Measurements from ENCODE around the gene ARHGEF28.

The ARHGEF28 gene

GRCh38 chr5:73644385-73644963 lies 18.5 kb downstream of the ARHGEF28 start:
- no peak overlapping the region for H3K4me2 ChIP-seq (ENCODE audit: low read length)
- H3F3A ChIP-seq (ENCODE audit: control insufficient read depth, insufficient read depth) = no peaks in the 10 kb centered on the region
- H3K4me1 ChIP-seq (ENCODE audit: control insufficient read depth, low read length) = no peaks in the 10 kb centered on the region
- TF ChIP-seq EZH2phosphoT487 (IDR thresholded peaks at IDR 0.05; ENCODE audit: borderline replicate concordance, low read length) (no peak), CTCF (IDR thresholded peaks at IDR 0.05; ENCODE audit: low read depth, low read length, poor library complexity, severe bottlenecking) (no peak)
- no peaks in the 10 kb centered on the region for H3K36me3 ChIP-seq (ENCODE audit: control insufficient read depth, low read length)
- H3K27ac ChIP-seq (ENCODE audit: low read depth, low read length) = no peak overlapping the region
- no peak overlapping the region for H3K4me3 ChIP-seq (ENCODE audit: low read length)
- H3K27me3 ChIP-seq (ENCODE audit: control insufficient read depth, low read length) = peaks cover 4% of the 10 kb centered on the region
- H4K20me1 ChIP-seq (ENCODE audit: control insufficient read depth, insufficient read depth, low read depth, low read length) = no peaks in the 10 kb centered on the region
- H3K79me2 ChIP-seq (ENCODE audit: control insufficient read depth, low read length) = no peaks in the 10 kb centered on the region
- no peaks in the 10 kb centered on the region for H3K9me2 ChIP-seq (replicated peaks; ENCODE audit: control insufficient read depth, low read length)
- H3K9me3 ChIP-seq (ENCODE audit: control insufficient read depth, insufficient read depth, low read length) = no peaks in the 10 kb centered on the region

GRCh38 chr5:73647721-73648120 lies 21.7 kb downstream of the ARHGEF28 start:
- Histone ChIP-seq H3K36me3 (ENCODE audit: control insufficient read depth, low read length) (no peaks in the 10 kb centered on the region), H3K4me2 (ENCODE audit: low read length) (no peak overlapping the region), H3K9me3 (ENCODE audit: control insufficient read depth, insufficient read depth, low read length) (no peaks in the 10 kb centered on the region), H3K4me1 (ENCODE audit: control insufficient read depth, low read length) (no peaks in the 10 kb centered on the region), H3F3A (ENCODE audit: control insufficient read depth, insufficient read depth) (no peaks in the 10 kb centered on the region), H3K79me2 (ENCODE audit: control insufficient read depth, low read length) (no peaks in the 10 kb centered on the region), H3K27ac (ENCODE audit: low read depth, low read length) (no peak overlapping the region), H3K27me3 (ENCODE audit: control insufficient read depth, low read length) (peaks cover 4% of the 10 kb centered on the region), H4K20me1 (ENCODE audit: control insufficient read depth, insufficient read depth, low read depth, low read length) (no peaks in the 10 kb centered on the region), H3K9me2 (replicated peaks; ENCODE audit: control insufficient read depth, low read length) (no peaks in the 10 kb centered on the region), H3K4me3 (ENCODE audit: low read length) (no peak overlapping the region)
- TF ChIP-seq CTCF (IDR thresholded peaks at IDR 0.05; ENCODE audit: low read depth, low read length, poor library complexity, severe bottlenecking) = no peak
- TF ChIP-seq EZH2phosphoT487 (IDR thresholded peaks at IDR 0.05; ENCODE audit: borderline replicate concordance, low read length) = no peak

GRCh38 chr5:73648515-73648914 lies 22.5 kb downstream of the ARHGEF28 start:
- H3K27ac ChIP-seq (ENCODE audit: low read depth, low read length) = no peak overlapping the region
- no peaks in the 10 kb centered on the region for H3K9me3 ChIP-seq (ENCODE audit: control insufficient read depth, insufficient read depth, low read length)
- no peaks in the 10 kb centered on the region for H3K9me2 ChIP-seq (replicated peaks; ENCODE audit: control insufficient read depth, low read length)
- peaks cover 4% of the 10 kb centered on the region for H3K27me3 ChIP-seq (ENCODE audit: control insufficient read depth, low read length)
- H4K20me1 ChIP-seq (ENCODE audit: control insufficient read depth, insufficient read depth, low read depth, low read length) = no peaks in the 10 kb centered on the region
- H3K4me2 ChIP-seq (ENCODE audit: low read length) = no peak overlapping the region
- no peaks in the 10 kb centered on the region for H3K36me3 ChIP-seq (ENCODE audit: control insufficient read depth, low read length)
- TF ChIP-seq EZH2phosphoT487 (IDR thresholded peaks at IDR 0.05; ENCODE audit: borderline replicate concordance, low read length) = no peak
- TF ChIP-seq CTCF (IDR thresholded peaks at IDR 0.05; ENCODE audit: low read depth, low read length, poor library complexity, severe bottlenecking) = no peak
- no peak overlapping the region for H3K4me3 ChIP-seq (ENCODE audit: low read length)
- no peaks in the 10 kb centered on the region for H3K4me1 ChIP-seq (ENCODE audit: control insufficient read depth, low read length)
- H3F3A ChIP-seq (ENCODE audit: control insufficient read depth, insufficient read depth) = no peaks in the 10 kb centered on the region
- no peaks in the 10 kb centered on the region for H3K79me2 ChIP-seq (ENCODE audit: control insufficient read depth, low read length)

All from DOHH2 (cell line).